Astrocyte (in vitro differentiated cells and primary cell): ENCODE results near the gene RIPOR3. TPM values are rescaled to one million over a fixed set of nuclear protein-coding genes. Genes with fewer than 3 reads are reported as not detected.
A peak's percentile ranks its signal among the peaks of the same experiment; 100 is the strongest.

ENCODE experiments used
- DNase-seq: peaks from one replicate; pipeline ENCODE4 v3.0.0-alpha.2; 2010; ENCODE audit warnings: low read depth
- FAIRE-seq: peaks from 2 replicates; lab custom pipeline; 2011; peaks lifted over from hg19 to GRCh38; lab: Jason Lieb, UNC
- H2AFZ ChIP-seq: 2 replicates; pipeline ENCODE4 v1.6.0; 2012; ENCODE audit warnings: low read depth, low read length, inconsistent platforms
- H3K27ac ChIP-seq: 2 replicates; pipeline ENCODE4 v1.5.1; 2011; ENCODE audit warnings: low read depth, low read length, inconsistent platforms
- H3K27me3 ChIP-seq: 2 replicates; pipeline ENCODE4 v1.6.0; 2011; ENCODE audit warnings: low read length, inconsistent platforms; ENCODE audit not compliant: insufficient read depth
- H3K36me3 ChIP-seq: 2 replicates; pipeline ENCODE4 v1.5.1; 2011; ENCODE audit warnings: low read length, inconsistent platforms; ENCODE audit not compliant: insufficient read depth
- H3K4me1 ChIP-seq: 2 replicates; pipeline ENCODE4 v1.5.1; 2011; ENCODE audit warnings: low read length, inconsistent platforms; ENCODE audit not compliant: insufficient read depth
- H3K4me2 ChIP-seq: 2 replicates; pipeline ENCODE4 v1.6.0; 2012; ENCODE audit warnings: low read length, inconsistent platforms
- H3K4me3 ChIP-seq: 2 replicates; pipeline ENCODE4 v1.5.1; 2011; ENCODE audit warnings: low read depth, mild to moderate bottlenecking, low read length, inconsistent platforms; ENCODE audit not compliant: insufficient read depth
- H3K79me2 ChIP-seq: 2 replicates; pipeline ENCODE4 v1.6.0; 2012; ENCODE audit warnings: mild to moderate bottlenecking, low read length, inconsistent platforms; ENCODE audit not compliant: insufficient read depth
- H3K9ac ChIP-seq: 2 replicates; pipeline ENCODE4 v1.6.0; 2012; ENCODE audit warnings: mild to moderate bottlenecking, low read length, inconsistent platforms
- H3K9me3 ChIP-seq: 2 replicates; pipeline ENCODE4 v1.5.1; 2012; ENCODE audit warnings: low read depth, mild to moderate bottlenecking, low read length, inconsistent platforms; ENCODE audit not compliant: insufficient read depth
- H4K20me1 ChIP-seq: 2 replicates; pipeline ENCODE4 v1.6.0; 2012; ENCODE audit warnings: low read length, inconsistent platforms; ENCODE audit not compliant: insufficient read depth
- H3K27ac Mint-ChIP-seq: one replicate; pipeline ENCODE4 v1.8.0; 2021; ENCODE audit warnings: mild to moderate bottlenecking, mixed read lengths; ENCODE audit not compliant: unreplicated experiment
- H3K27me3 Mint-ChIP-seq: one replicate; pipeline ENCODE4 v1.8.0; 2021; ENCODE audit warnings: low read depth, mixed read lengths; ENCODE audit not compliant: unreplicated experiment
- H3K36me3 Mint-ChIP-seq: one replicate; pipeline ENCODE4 v1.8.0; 2021; ENCODE audit warnings: low read depth, mixed read lengths; ENCODE audit not compliant: unreplicated experiment
- H3K4me1 Mint-ChIP-seq: one replicate; pipeline ENCODE4 v1.8.0; 2021; ENCODE audit warnings: low read depth, mixed read lengths; ENCODE audit not compliant: unreplicated experiment
- H3K4me3 Mint-ChIP-seq: one replicate; pipeline ENCODE4 v1.8.0; 2021; ENCODE audit warnings: mild to moderate bottlenecking, moderate library complexity, mixed read lengths; ENCODE audit not compliant: unreplicated experiment
- H3K9me3 Mint-ChIP-seq: one replicate; pipeline ENCODE4 v1.8.0; 2021; ENCODE audit warnings: mild to moderate bottlenecking, mixed read lengths; ENCODE audit not compliant: unreplicated experiment
- CTCF ChIP-seq: IDR thresholded peaks from 2 replicates; pipeline ENCODE4 v1.5.1; 2011; ENCODE audit warnings: low read depth, mild to moderate bottlenecking, inconsistent platforms, low read length, moderate library complexity; ENCODE audit not compliant: insufficient read depth
- EZH2 ChIP-seq: IDR thresholded peaks from 2 replicates; pipeline ENCODE4 v1.6.1; 2012; ENCODE audit warnings: mild to moderate bottlenecking, low read length, inconsistent platforms; ENCODE audit not compliant: insufficient read depth
- total RNA-seq: library from RNA; stranded (reverse); gene quantifications from 2 replicates; pipeline ENCODE4 v1.2.1, GENCODE V29; 2021

RIPOR3 gene
- total RNA-seq, 1 donor from 2014 or later = 0.39 TPM

DNA sequence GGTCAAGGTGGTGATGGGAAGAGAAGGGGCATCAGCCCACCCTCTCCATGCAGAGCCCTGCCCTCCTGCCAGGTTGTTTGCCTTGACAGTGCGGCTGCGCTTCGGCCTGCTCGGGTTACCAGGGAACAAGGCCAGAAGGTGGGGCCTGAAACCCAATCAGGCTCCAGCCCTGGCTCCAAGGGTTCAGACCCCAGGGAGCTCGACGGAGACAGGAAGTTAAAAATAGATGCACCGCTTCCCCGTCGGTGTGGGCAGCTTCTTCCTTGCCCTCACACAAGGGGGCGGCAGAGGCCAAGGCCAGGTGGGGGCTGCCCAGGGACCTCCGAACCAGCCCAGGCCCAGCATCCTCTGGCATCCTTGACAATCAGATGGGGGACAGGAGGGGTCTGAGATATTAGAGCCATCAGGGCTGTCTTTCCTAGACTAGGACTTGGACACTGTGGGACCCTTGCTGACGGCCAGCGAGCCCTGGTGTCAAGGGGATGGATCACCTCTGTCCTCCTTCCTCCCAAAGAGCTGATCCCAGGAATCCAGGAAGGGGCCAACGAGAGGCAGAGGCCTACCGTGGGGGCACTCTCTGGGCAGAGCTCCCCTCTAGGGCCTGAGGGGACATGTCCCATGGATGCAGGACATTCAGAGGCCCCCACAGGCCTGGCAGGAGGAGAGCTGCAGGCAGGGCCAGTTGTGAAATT, 65.2 kb downstream of the RIPOR3 start:
- Mint-ChIP-seq H3K4me1 (no peaks in the 10 kb centered on the region), H3K9me3 (no peaks in the 10 kb centered on the region), H3K4me3 (no peak overlapping the region), H3K27ac (no peak overlapping the region), H3K36me3 (no peaks in the 10 kb centered on the region), H3K27me3 (peaks cover 6% of the 10 kb centered on the region)
- Histone ChIP-seq H3K9ac (no peak overlapping the region), H2AFZ (no peak overlapping the region), H3K79me2 (no peaks in the 10 kb centered on the region), H3K27me3 (no peaks in the 10 kb centered on the region), H3K9me3 (peaks cover 3% of the 10 kb centered on the region), H3K4me1 (no peaks in the 10 kb centered on the region), H3K36me3 (no peaks in the 10 kb centered on the region), H3K27ac (no peak overlapping the region), H3K4me2 (no peak overlapping the region), H3K4me3 (no peak overlapping the region), H4K20me1 (no peaks in the 10 kb centered on the region)
- TF ChIP-seq CTCF (peak; percentile 34), EZH2 (no peak)
- DNase-seq = no peak
- no peak for FAIRE-seq

- Histone ChIP-seq H3K27ac (no peak overlapping the region), H3K4me1 (no peaks in the 10 kb centered on the region), H3K4me2 (no peak overlapping the region), H3K27me3 (no peaks in the 10 kb centered on the region), H4K20me1 (no peaks in the 10 kb centered on the region), H3K79me2 (no peaks in the 10 kb centered on the region), H2AFZ (no peak overlapping the region), H3K9me3 (peaks cover 8% of the 10 kb centered on the region), H3K36me3 (no peaks in the 10 kb centered on the region), H3K9ac (no peak overlapping the region), H3K4me3 (no peak overlapping the region)
- H3K27ac Mint-ChIP-seq = no peak overlapping the region
- no peak overlapping the region for H3K4me3 Mint-ChIP-seq
- H3K4me1 Mint-ChIP-seq = peaks cover 3% of the 10 kb centered on the region
- DNase-seq (no peak), FAIRE-seq (no peak)
- H3K36me3 Mint-ChIP-seq = no peaks in the 10 kb centered on the region
- H3K27me3 Mint-ChIP-seq = peaks cover 5% of the 10 kb centered on the region
- peaks cover 1% of the 10 kb centered on the region for H3K9me3 Mint-ChIP-seq
- TF ChIP-seq EZH2 (no peak), CTCF (no peak)
Measured at GRCh38 chr20:50624351-50625016, 66.9 kb downstream of the RIPOR3 start.
